Activated CD4-positive, alpha-beta T cell treated with anti-CD3 and anti-CD28 coated beads, Interleukin-2, amount 10 ng/mL, durations not matched to agents 7 days and 5 days (primary cell): ENCODE measurements around the gene OTOA. TPM values are rescaled to one million over a fixed set of nuclear protein-coding genes. Genes with fewer than 3 reads are reported as not detected.
A peak's percentile ranks its signal among the peaks of the same experiment; 100 is the strongest.

Experiments
- CTCF ChIA-PET: fragments of 350-600 bp; sonication (Branson Sonifier 250); formaldehyde crosslinking; loops from one replicate; lab custom pipeline; 2021; ENCODE audit warnings: antibody characterized with exemption; lab: Charles Lee
- POLR2A ChIA-PET: fragments of 350-600 bp; sonication (Branson Sonifier 250); formaldehyde crosslinking; loops from one replicate; lab custom pipeline; 2021; ENCODE audit warnings: antibody characterized with exemption; lab: Charles Lee
- DNase-seq: peaks from one replicate; pipeline ENCODE4 v3.0.0-alpha.2; 2020
- H3K27ac Mint-ChIP-seq: one replicate; pipeline ENCODE4 v1.8.0; 2021; ENCODE audit warnings: mild to moderate bottlenecking, moderate library complexity, mixed read lengths
- H3K27me3 Mint-ChIP-seq: one replicate; pipeline ENCODE4 v1.8.0; 2021; ENCODE audit warnings: mixed read lengths
- H3K36me3 Mint-ChIP-seq: one replicate; pipeline ENCODE4 v1.8.0; 2021; ENCODE audit warnings: low read depth, mixed read lengths
- H3K4me1 Mint-ChIP-seq: one replicate; pipeline ENCODE4 v1.8.0; 2021; ENCODE audit warnings: mixed read lengths
- H3K4me3 Mint-ChIP-seq: one replicate; pipeline ENCODE4 v1.8.0; 2021; ENCODE audit warnings: mild to moderate bottlenecking, moderate library complexity, mixed read lengths
- H3K9me3 Mint-ChIP-seq: one replicate; pipeline ENCODE4 v1.8.0; 2021; ENCODE audit warnings: mixed read lengths
- total RNA-seq, 2 experiments: library from RNA; stranded (reverse); gene quantifications; one replicate each; pipeline ENCODE4 v1.2.3, GENCODE V29; 2021

The OTOA gene
- total RNA-seq, result under 1 TPM in 1 of 2 experiments, not detected in 1; 0.17 TPM

GRCh38 chr16:21663889-21664647 is at the start of gene OTOA:
Gene OTOA (plus strand): TSS chr16:21663968. CDS start chr16:21678515, 14,547 bp downstream.
- peak within 1 kb of the TSS; percentile 41 for H3K4me3 Mint-ChIP-seq
- DNase-seq, result peak; percentile 11
- CTCF ChIA-PET, result interaction anchor here (0.6 to 2.7 kb wide), 2 partner anchors 39 to 44 kb away, joined by 3 to 8 read pairs; no protein-coding TSS in a partner anchor
- peaks cover 14% of the 10 kb centered on the region for H3K27me3 Mint-ChIP-seq
- H3K4me1 Mint-ChIP-seq, result peaks cover 16% of the 10 kb centered on the region
- H3K36me3 Mint-ChIP-seq, result no peaks in the 10 kb centered on the region
- H3K9me3 Mint-ChIP-seq, result no peaks in the 10 kb centered on the region
- no peak within 1 kb of the TSS for H3K27ac Mint-ChIP-seq
- POLR2A ChIA-PET, result interaction anchor here (0.6 kb wide), 1 partner anchor 24 kb away, joined by 3 read pairs; no protein-coding TSS in a partner anchor

- peaks cover 68% of the 10 kb centered on the region for H3K4me1 Mint-ChIP-seq
- no peaks in the 10 kb centered on the region for H3K9me3 Mint-ChIP-seq
- no peak overlapping the region for H3K27ac Mint-ChIP-seq
- POLR2A ChIA-PET, result no interaction called here
- CTCF ChIA-PET, result no interaction called here
- DNase-seq, result no peak
- no peak overlapping the region for H3K4me3 Mint-ChIP-seq
- H3K36me3 Mint-ChIP-seq, result peaks cover 51% of the 10 kb centered on the region
- no peaks in the 10 kb centered on the region for H3K27me3 Mint-ChIP-seq
Observed at GRCh38 chr16:21614896-21615295, 48.9 kb upstream of the OTOA start.

GRCh38 chr16:21617607-21618006 is 46.2 kb upstream of the OTOA start:
- Mint-ChIP-seq H3K9me3 (no peaks in the 10 kb centered on the region), H3K27me3 (no peaks in the 10 kb centered on the region), H3K36me3 (peaks cover 53% of the 10 kb centered on the region), H3K4me1 (peaks cover 67% of the 10 kb centered on the region), H3K27ac (no peak overlapping the region), H3K4me3 (no peak overlapping the region)
- CTCF ChIA-PET, result interaction anchor here (0.6 to 0.8 kb wide), 2 partner anchors 23 to 542 kb away, joined by 3 to 4 read pairs; no protein-coding TSS in a partner anchor
- POLR2A ChIA-PET, result no interaction called here
- no peak for DNase-seq

DNA sequence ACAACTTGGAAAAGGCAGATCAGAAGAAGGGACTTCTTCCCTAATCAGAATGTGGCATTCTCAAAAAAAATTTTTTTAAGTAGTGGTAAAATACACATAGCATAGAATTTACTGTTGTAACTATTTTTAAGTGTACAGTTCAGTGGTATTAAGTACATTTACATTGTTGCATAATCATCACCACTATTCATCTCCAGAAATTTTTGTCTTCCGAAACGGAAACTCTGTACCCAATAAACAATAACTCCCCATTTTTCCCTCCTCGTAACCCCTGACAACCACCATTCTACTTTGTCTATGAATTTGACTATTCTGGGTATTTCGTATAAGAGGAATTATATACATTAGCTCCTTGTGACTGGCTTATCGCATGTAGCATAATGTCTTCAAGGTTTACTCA is 45.5 kb upstream of the OTOA start:
- peaks cover 69% of the 10 kb centered on the region for H3K4me1 Mint-ChIP-seq
- H3K9me3 Mint-ChIP-seq, result no peaks in the 10 kb centered on the region
- no peak for DNase-seq
- no peaks in the 10 kb centered on the region for H3K27me3 Mint-ChIP-seq
- peaks cover 49% of the 10 kb centered on the region for H3K36me3 Mint-ChIP-seq
- POLR2A ChIA-PET, result no interaction called here
- CTCF ChIA-PET, result interaction anchor here (0.8 kb wide), 1 partner anchor 22 kb away, joined by 3 read pairs; no protein-coding TSS in a partner anchor
- no peak overlapping the region for H3K27ac Mint-ChIP-seq
- no peak overlapping the region for H3K4me3 Mint-ChIP-seq

DNA sequence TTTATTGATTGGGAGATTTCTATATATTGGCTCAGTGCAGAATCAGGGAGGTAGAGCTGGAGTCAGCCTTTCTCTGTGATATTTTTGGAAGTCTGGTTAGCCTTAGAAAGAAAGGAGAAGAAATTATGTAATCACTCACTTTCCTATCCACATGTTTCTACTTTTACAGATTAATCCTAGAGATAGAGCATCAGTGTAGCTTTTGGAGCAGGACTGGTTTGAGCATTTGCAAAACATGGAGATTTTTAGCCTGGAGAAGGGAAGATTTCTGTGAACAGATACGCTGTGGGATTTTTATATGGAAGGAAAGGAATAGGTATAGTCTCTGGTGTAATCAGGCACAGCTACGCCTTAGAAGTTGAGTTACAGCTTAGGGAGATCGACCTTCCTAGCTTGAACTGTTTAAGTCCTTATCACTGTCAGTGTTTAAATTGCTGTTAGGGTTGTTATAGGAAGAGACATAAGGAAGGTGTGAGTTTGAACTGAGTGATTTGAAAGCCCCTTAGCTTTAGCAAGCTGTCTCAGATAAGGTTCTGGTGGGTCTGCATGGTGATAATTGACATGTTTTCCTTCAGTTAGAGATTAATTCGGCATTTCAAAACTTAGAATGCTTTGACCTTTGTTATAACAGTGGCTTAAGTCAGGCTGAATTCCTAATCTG is 43.9 kb upstream of the OTOA start:
- CTCF ChIA-PET, result no interaction called here
- Mint-ChIP-seq H3K4me1 (peaks cover 71% of the 10 kb centered on the region), H3K9me3 (no peaks in the 10 kb centered on the region), H3K27me3 (no peaks in the 10 kb centered on the region), H3K27ac (no peak overlapping the region), H3K36me3 (peaks cover 43% of the 10 kb centered on the region), H3K4me3 (no peak overlapping the region)
- POLR2A ChIA-PET, result interaction anchor here (0.5 kb wide), 1 partner anchor 13 kb away, joined by 5 read pairs; no protein-coding TSS in a partner anchor
- no peak for DNase-seq

- Mint-ChIP-seq H3K4me1 (peaks cover 72% of the 10 kb centered on the region), H3K27ac (peak overlapping the region; percentile 73)
Observed at GRCh38 chr16:21620592-21620991, 43.2 kb upstream of the OTOA start.

DNA sequence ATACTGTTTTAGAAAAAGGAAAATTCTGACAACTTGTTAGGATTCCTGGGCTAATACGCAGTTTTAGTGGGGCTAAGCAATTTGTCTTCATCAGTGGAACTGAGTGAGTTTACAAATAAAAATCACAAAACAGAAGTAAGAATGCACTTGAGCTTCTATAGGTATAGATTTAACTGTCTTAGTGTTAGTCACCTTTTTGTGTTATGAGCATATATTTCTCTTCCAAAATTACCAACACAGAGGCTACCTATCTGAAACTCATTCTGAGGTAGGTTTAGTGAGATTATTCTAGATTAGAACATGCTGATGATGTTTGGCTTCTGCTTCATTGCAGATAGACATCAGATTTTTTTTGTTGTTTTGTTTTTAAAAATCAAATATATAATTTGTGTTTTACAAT is 41.2 kb upstream of the OTOA start:
- no peak for DNase-seq
- ChIA-PET CTCF (interaction anchor here (0.9 to 2.0 kb wide), 3 partner anchors 7 to 19 kb away, joined by 3 to 4 read pairs (median 4); no protein-coding TSS in a partner anchor), POLR2A (no interaction called here)
- no peaks in the 10 kb centered on the region for H3K9me3 Mint-ChIP-seq
- no peaks in the 10 kb centered on the region for H3K27me3 Mint-ChIP-seq
- no peak overlapping the region for H3K4me3 Mint-ChIP-seq
- peak overlapping the region; percentile 69 for H3K27ac Mint-ChIP-seq
- H3K4me1 Mint-ChIP-seq, result peaks cover 75% of the 10 kb centered on the region
- H3K36me3 Mint-ChIP-seq, result peaks cover 54% of the 10 kb centered on the region

More at GRCh38 chr16:21620592-21620991, 43.2 kb upstream of the OTOA start:
- ChIA-PET CTCF (interaction anchor here (0.9 to 2.0 kb wide), 3 partner anchors 9 to 36 kb away, joined by 4 to 7 read pairs (median 4); no protein-coding TSS in a partner anchor), POLR2A (no interaction called here)
- Mint-ChIP-seq H3K27me3 (no peaks in the 10 kb centered on the region), H3K9me3 (no peaks in the 10 kb centered on the region), H3K36me3 (peaks cover 42% of the 10 kb centered on the region), H3K4me3 (no peak overlapping the region)
- no peak for DNase-seq

GRCh38 chr16:21625026-21625425 is 38.7 kb upstream of the OTOA start:
- Mint-ChIP-seq H3K9me3 (peaks cover 8% of the 10 kb centered on the region), H3K36me3 (peaks cover 58% of the 10 kb centered on the region), H3K27me3 (no peaks in the 10 kb centered on the region), H3K4me1 (peaks cover 67% of the 10 kb centered on the region), H3K4me3 (no peak overlapping the region), H3K27ac (no peak overlapping the region)
- CTCF ChIA-PET, result interaction anchor here (0.6 to 1.3 kb wide), 2 partner anchors 19 to 75 kb away, joined by 3 to 4 read pairs; no protein-coding TSS in a partner anchor
- DNase-seq, result no peak
- POLR2A ChIA-PET, result no interaction called here

- POLR2A ChIA-PET, result no interaction called here
- Mint-ChIP-seq H3K27me3 (no peaks in the 10 kb centered on the region), H3K36me3 (peaks cover 56% of the 10 kb centered on the region), H3K4me1 (peaks cover 49% of the 10 kb centered on the region), H3K4me3 (peak overlapping the region; percentile 0), H3K9me3 (peaks cover 8% of the 10 kb centered on the region), H3K27ac (peak overlapping the region; percentile 52)
- CTCF ChIA-PET, result interaction anchor here (0.9 to 1.3 kb wide), 3 partner anchors 18 to 29 kb away, joined by 3 read pairs; no protein-coding TSS in a partner anchor
- DNase-seq, result peak; percentile 40
Observed at GRCh38 chr16:21626659-21627277, 37.0 kb upstream of the OTOA start.

DNA sequence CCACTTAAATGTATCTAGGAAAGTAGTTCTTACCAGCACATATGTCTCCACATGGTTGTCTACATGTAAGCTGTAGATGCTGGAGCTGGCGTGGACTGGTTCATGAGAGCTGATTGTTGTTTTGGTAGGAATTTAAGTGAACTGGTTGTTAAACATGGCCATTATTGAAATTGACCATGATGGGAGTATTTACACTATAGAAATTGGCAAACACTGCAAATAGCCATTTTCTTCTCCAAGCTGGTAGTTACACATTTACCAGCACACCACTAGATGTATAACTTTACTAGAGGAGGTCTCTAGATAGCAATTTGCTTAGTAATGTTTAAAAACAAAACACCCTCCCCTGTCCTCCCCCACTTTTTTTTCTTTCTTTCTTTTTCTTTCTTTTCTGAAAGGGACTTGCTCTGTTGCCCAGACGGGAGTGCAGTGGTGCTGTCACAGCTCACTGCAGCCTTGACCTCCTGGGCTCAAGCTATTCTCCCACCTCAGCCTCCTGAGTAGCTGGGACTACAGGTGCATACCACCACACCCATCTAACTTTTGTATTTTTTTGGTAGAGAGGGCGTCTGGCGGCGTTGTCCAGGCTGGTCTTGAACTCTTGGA is 35.5 kb upstream of the OTOA start:
- Mint-ChIP-seq H3K9me3 (peaks cover 8% of the 10 kb centered on the region), H3K4me3 (no peak overlapping the region), H3K27me3 (no peaks in the 10 kb centered on the region), H3K36me3 (peaks cover 56% of the 10 kb centered on the region), H3K4me1 (peaks cover 39% of the 10 kb centered on the region), H3K27ac (peak overlapping the region; percentile 48)
- DNase-seq, result no peak
- ChIA-PET CTCF (interaction anchor here (1.7 kb wide), 1 partner anchor 10 kb away, joined by 3 read pairs; no protein-coding TSS in a partner anchor), POLR2A (no interaction called here)

DNA sequence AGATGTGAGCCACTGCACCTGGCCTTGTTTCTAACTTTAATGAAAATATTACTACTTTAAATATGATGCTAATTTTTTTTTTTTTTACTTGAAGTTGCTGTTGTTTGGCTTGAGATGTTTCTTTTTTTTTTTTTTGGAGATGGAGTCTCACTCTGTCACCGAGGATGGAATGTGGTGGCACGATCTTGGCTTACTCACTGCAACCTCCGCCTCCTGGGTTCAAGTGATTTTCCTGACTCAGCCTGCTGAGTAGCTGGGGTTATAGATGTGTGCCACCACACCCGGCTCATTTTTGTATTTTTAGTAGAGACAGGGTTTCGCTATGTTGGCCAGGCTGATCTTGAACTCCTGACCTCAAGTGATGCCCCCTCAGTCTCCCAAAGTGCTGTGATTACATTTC is 35.0 kb upstream of the OTOA start:
- H3K4me3 Mint-ChIP-seq, result no peak overlapping the region
- CTCF ChIA-PET, result interaction anchor here (1.2 to 1.7 kb wide), 2 partner anchors 9 to 17 kb away, joined by 3 to 4 read pairs; no protein-coding TSS in a partner anchor
- H3K36me3 Mint-ChIP-seq, result peaks cover 52% of the 10 kb centered on the region
- peaks cover 36% of the 10 kb centered on the region for H3K4me1 Mint-ChIP-seq
- H3K27me3 Mint-ChIP-seq, result no peaks in the 10 kb centered on the region
- H3K9me3 Mint-ChIP-seq, result peaks cover 8% of the 10 kb centered on the region
- H3K27ac Mint-ChIP-seq, result no peak overlapping the region
- POLR2A ChIA-PET, result no interaction called here
- no peak for DNase-seq
